ENCODE results near the gene P2RY6. TPM values are rescaled to one million over a fixed set of nuclear protein-coding genes. Genes with fewer than 3 reads are reported as not detected.

Gene P2RY6
- total and polyA plus RNA-seq, 12 donors = 0.83 to 13.0 (median 1.8) TPM

DNA sequence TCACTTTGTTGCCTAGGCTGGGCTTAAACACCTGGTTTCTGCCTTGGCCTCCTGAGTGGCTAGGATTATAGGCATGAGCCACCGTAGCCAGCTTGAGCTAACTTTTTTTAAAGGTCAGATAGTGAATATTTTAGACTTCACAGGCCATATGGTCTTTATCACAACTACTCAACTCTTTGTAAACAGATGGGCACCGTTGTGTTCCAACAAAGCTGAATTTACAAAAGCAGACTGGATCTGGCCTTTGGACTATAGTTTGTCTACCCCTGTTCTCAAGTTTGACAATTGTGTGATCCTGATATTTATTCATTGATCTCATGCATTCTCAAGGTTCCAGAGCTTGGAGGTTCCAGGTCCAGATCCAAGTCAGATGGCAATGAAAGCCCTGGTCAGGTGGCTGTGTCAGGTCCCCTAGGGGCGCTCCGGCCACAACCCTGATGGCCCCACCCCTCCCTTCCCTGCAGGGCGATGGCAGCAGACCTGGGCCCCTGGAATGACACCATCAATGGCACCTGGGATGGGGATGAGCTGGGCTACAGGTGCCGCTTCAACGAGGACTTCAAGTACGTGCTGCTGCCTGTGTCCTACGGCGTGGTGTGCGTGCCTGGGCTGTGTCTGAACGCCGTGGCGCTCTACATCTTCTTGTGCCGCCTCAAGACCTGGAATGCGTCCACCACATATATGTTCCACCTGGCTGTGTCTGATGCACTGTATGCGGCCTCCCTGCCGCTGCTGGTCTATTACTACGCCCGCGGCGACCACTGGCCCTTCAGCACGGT, 38.3 kb upstream of the P2RY6 start:
- Histone ChIP-seq H3K27me3 (no peaks in the 10 kb centered on the region), H3K4me1 (peaks cover 18 to 70% (median 57%) of the 10 kb centered on the region in 9 donors), H3K9me3 (no peaks in the 10 kb centered on the region), H3K36me3 (peaks cover 0 to 15% (median 0%) of the 10 kb centered on the region in 9 donors), H3K4me3 (no peak overlapping the region), H3K27ac (peak overlapping the region in 4 of 10 donors; percentile 21 to 40 (median 22))
- TF ChIP-seq, protein P1, sequence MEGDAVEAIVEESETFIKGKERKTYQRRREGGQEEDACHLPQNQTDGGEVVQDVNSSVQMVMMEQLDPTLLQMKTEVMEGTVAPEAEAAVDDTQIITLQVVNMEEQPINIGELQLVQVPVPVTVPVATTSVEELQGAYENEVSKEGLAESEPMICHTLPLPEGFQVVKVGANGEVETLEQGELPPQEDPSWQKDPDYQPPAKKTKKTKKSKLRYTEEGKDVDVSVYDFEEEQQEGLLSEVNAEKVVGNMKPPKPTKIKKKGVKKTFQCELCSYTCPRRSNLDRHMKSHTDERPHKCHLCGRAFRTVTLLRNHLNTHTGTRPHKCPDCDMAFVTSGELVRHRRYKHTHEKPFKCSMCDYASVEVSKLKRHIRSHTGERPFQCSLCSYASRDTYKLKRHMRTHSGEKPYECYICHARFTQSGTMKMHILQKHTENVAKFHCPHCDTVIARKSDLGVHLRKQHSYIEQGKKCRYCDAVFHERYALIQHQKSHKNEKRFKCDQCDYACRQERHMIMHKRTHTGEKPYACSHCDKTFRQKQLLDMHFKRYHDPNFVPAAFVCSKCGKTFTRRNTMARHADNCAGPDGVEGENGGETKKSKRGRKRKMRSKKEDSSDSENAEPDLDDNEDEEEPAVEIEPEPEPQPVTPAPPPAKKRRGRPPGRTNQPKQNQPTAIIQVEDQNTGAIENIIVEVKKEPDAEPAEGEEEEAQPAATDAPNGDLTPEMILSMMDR (IDR thresholded peaks at IDR 0.05) = no peak
- ATAC-seq (no peak), DNase-seq (no peak)
- WGBS, 2 donors = 88 to 92% methylated on average over 23 of the region's 23 CpGs
- intact Hi-C loops (cut with DNase I) = loop anchor here in 1 of 10 donors (10.0 kb wide), 1 partner anchor 399 kb away; no protein-coding TSS in a partner anchor

DNA sequence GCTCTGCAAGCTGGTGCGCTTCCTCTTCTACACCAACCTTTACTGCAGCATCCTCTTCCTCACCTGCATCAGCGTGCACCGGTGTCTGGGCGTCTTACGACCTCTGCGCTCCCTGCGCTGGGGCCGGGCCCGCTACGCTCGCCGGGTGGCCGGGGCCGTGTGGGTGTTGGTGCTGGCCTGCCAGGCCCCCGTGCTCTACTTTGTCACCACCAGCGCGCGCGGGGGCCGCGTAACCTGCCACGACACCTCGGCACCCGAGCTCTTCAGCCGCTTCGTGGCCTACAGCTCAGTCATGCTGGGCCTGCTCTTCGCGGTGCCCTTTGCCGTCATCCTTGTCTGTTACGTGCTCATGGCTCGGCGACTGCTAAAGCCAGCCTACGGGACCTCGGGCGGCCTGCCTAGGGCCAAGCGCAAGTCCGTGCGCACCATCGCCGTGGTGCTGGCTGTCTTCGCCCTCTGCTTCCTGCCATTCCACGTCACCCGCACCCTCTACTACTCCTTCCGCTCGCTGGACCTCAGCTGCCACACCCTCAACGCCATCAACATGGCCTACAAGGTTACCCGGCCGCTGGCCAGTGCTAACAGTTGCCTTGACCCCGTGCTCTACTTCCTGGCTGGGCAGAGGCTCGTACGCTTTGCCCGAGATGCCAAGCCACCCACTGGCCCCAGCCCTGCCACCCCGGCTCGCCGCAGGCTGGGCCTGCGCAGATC, 37.5 kb upstream of the P2RY6 start:
- no peak for DNase-seq

DNA sequence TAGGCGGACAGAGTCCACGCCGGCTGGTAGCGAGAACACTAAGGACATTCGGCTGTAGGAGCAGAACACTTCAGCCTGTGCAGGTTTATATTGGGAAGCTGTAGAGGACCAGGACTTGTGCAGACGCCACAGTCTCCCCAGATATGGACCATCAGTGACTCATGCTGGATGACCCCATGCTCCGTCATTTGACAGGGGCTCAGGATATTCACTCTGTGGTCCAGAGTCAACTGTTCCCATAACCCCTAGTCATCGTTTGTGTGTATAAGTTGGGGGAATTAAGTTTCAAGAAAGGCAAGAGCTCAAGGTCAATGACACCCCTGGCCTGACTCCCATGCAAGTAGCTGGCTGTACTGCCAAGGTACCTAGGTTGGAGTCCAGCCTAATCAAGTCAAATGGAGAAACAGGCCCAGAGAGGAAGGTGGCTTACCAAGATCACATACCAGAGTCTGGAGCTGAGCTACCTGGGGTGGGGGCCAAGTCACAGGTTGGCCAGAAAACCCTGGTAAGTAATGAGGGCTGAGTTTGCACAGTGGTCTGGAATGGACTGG, 36.8 kb upstream of the P2RY6 start:
- Histone ChIP-seq H3K4me1 (peaks cover 21 to 70% (median 57%) of the 10 kb centered on the region in 9 donors), H3K27me3 (no peaks in the 10 kb centered on the region), H3K4me3 (no peak overlapping the region), H3K9me3 (no peaks in the 10 kb centered on the region), H3K27ac (peak overlapping the region in 5 of 10 donors; percentile 57 to 90 (median 86)), H3K36me3 (peaks cover 0 to 15% (median 0%) of the 10 kb centered on the region in 9 donors)
- DNase-seq (no peak), ATAC-seq (no peak)
- intact Hi-C loops (cut with DNase I) = loop anchor here in 3 of 10 donors (5.0 to 10.0 kb wide), 4 partner anchors 48 to 513 kb away; no protein-coding TSS in a partner anchor
- WGBS, 2 donors = 76 to 80% methylated on average over 8 of the region's 8 CpGs
- TF ChIP-seq, protein P1 (IDR thresholded peaks at IDR 0.05) = no peak

More for the DNA sequence above, 37.5 kb upstream of the P2RY6 start:
- Histone ChIP-seq H3K9me3 (no peaks in the 10 kb centered on the region), H3K36me3 (peaks cover 0 to 15% (median 0%) of the 10 kb centered on the region in 9 donors), H3K27me3 (no peaks in the 10 kb centered on the region), H3K27ac (peak overlapping the region in 3 of 10 donors; percentile 86 to 90 (median 89)), H3K4me1 (peaks cover 22 to 70% (median 57%) of the 10 kb centered on the region in 9 donors), H3K4me3 (no peak overlapping the region)
- 96% methylated on average over 56 of the region's 56 CpGs for WGBS, 2 donors
- TF ChIP-seq, protein P1 (IDR thresholded peaks at IDR 0.05) = no peak
- ATAC-seq = no peak
- intact Hi-C loops (cut with DNase I) = loop anchor here in 3 of 10 donors (5.0 to 10.0 kb wide), 4 partner anchors 47 to 512 kb away; no protein-coding TSS in a partner anchor

Measured in heart right ventricle (tissue), 16 donors.